NCI-H510A treated with DMSO at 0.1 percent for 48 hours (cell line): Measurements from ENCODE around the gene LRFN4.

Source experiments
- DNase-seq: peaks from one replicate; lab custom pipeline; 2025; lab: John Stamatoyannopoulos, UW

Gene LRFN4

GRCh38 chr11:66870616-66871520, 14.0 kb downstream of the LRFN4 start:
- DNase-seq, result no peak

GRCh38 chr11:66871521-66871901, 14.6 kb downstream of the LRFN4 start:
- DNase-seq, result no peak

- DNase-seq, result no peak
Measured at GRCh38 chr11:66874232-66874631, 17.4 kb downstream of the LRFN4 start.

GRCh38 chr11:66875378-66875777, 18.5 kb downstream of the LRFN4 start:
- DNase-seq, result no peak

GRCh38 chr11:66877588-66878385, 20.9 kb downstream of the LRFN4 start:
- DNase-seq, result no peak

- DNase-seq, result no peak
Measured at GRCh38 chr11:66878474-66878873, 21.6 kb downstream of the LRFN4 start.

GRCh38 chr11:66879000-66879399, 22.1 kb downstream of the LRFN4 start:
- no peak for DNase-seq

- no peak for DNase-seq
Measured at GRCh38 chr11:66879583-66879982, 22.7 kb downstream of the LRFN4 start.

GRCh38 chr11:66879999-66880398, 23.1 kb downstream of the LRFN4 start:
- DNase-seq, result no peak

GRCh38 chr11:66880496-66881450, 23.9 kb downstream of the LRFN4 start:
- peak; percentile 96 for DNase-seq

GRCh38 chr11:66881451-66881835, 24.6 kb downstream of the LRFN4 start:
- no peak for DNase-seq

- DNase-seq, result no peak
Measured at GRCh38 chr11:66881927-66882452, 25.1 kb downstream of the LRFN4 start.

GRCh38 chr11:66882561-66883015, 25.7 kb downstream of the LRFN4 start:
- peak; percentile 96 for DNase-seq

GRCh38 chr11:66883016-66883965, 26.4 kb downstream of the LRFN4 start:
- peak; percentile 96 for DNase-seq

- no peak for DNase-seq
Measured at GRCh38 chr11:66884443-66884842, 27.6 kb downstream of the LRFN4 start.

- no peak for DNase-seq
Measured at GRCh38 chr11:66885469-66885868, 28.6 kb downstream of the LRFN4 start.

- DNase-seq, result no peak
Measured at GRCh38 chr11:66885950-66886440, 29.1 kb downstream of the LRFN4 start.

- DNase-seq, result no peak
Measured at GRCh38 chr11:66886671-66887221, 29.9 kb downstream of the LRFN4 start.

GRCh38 chr11:66887526-66887925, 30.7 kb downstream of the LRFN4 start:
- no peak for DNase-seq

GRCh38 chr11:66888282-66888681, 31.4 kb downstream of the LRFN4 start:
- no peak for DNase-seq
